Body of pancreas (tissue), 4 donors: Measurements from ENCODE around the gene SETD7.

Experiments used
- CTCF ChIP-seq, 7 experiments: fragments of 450-650 bp in 4 of 7; fragments of 200-600 bp in 3 of 7; sonication (generic) in 3 of 7; IDR thresholded peaks; one replicate each; pipeline ENCODE4 v1.5.1; 2016 to 2019; ENCODE audit warnings: antibody characterized with exemption in 7 of 7
- POLR2A ChIP-seq, 3 donors: fragments of 450-650 bp; IDR thresholded peaks; one replicate each; pipeline ENCODE4 v1.6.1; 2016; ENCODE audit warnings: antibody characterized with exemption in 3 of 3, mild to moderate bottlenecking in 2 of 3

- TF ChIP-seq CTCF (IDR thresholded peaks at IDR 0.05) (no peak), POLR2A (IDR thresholded peaks at IDR 0.05) (no peak)
Measured at GRCh38 chr4:139585473-139585872, 29.5 kb upstream of the SETD7 start.
